Stimulated activated CD4-positive, alpha-beta T cell treated with anti-CD3 and anti-CD28 coated beads, Interleukin-2, amount 100 ng/mL, for 4 hours (primary cell): ENCODE data around the gene ARF1.

Source experiments
- DNase-seq: peaks from one replicate; pipeline ENCODE4 v3.0.0-alpha.2; 2020; ENCODE audit warnings: low read depth

ARF1 gene

DNA sequence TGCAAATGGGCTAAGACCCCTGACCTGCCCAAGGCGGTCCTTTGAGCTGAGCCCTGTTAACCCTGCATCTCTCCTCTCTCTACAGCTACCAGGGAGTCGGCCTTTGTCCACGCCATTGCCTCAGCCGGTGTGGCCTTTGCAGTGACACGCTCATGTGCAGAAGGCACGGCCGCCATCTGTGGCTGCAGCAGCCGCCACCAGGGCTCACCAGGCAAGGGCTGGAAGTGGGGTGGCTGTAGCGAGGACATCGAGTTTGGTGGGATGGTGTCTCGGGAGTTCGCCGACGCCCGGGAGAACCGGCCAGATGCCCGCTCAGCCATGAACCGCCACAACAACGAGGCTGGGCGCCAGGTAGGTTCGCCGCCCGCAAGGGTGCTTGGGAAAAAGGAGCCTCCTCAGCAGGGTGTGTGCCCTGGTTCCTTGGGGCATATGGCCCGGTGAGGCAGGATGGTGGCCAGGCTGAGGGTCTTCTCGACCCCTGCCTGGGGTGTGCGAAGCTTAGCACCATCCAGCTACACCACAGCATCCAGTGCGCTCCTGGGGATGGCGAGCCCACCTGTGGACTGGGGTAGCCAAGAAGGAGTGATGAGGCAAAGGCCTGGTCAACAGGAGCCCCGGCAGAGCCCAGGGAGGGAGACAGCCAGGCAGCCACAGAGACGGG, 31.8 kb upstream of the ARF1 start:
- no peak for DNase-seq

GRCh38 chr1:228058172-228058948, 24.1 kb upstream of the ARF1 start:
- DNase-seq: no peak

DNA sequence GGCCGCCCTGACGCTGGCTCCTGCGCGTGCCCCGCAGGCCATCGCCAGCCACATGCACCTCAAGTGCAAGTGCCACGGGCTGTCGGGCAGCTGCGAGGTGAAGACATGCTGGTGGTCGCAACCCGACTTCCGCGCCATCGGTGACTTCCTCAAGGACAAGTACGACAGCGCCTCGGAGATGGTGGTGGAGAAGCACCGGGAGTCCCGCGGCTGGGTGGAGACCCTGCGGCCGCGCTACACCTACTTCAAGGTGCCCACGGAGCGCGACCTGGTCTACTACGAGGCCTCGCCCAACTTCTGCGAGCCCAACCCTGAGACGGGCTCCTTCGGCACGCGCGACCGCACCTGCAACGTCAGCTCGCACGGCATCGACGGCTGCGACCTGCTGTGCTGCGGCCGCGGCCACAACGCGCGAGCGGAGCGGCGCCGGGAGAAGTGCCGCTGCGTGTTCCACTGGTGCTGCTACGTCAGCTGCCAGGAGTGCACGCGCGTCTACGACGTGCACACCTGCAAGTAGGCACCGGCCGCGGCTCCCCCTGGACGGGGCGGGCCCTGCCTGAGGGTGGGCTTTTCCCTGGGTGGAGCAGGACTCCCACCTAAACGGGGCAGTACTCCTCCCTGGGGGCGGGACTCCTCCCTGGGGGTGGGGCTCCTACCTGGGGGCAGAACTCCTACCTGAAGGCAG, 23.4 kb upstream of the ARF1 start:
- peak; percentile 19 for DNase-seq

DNA sequence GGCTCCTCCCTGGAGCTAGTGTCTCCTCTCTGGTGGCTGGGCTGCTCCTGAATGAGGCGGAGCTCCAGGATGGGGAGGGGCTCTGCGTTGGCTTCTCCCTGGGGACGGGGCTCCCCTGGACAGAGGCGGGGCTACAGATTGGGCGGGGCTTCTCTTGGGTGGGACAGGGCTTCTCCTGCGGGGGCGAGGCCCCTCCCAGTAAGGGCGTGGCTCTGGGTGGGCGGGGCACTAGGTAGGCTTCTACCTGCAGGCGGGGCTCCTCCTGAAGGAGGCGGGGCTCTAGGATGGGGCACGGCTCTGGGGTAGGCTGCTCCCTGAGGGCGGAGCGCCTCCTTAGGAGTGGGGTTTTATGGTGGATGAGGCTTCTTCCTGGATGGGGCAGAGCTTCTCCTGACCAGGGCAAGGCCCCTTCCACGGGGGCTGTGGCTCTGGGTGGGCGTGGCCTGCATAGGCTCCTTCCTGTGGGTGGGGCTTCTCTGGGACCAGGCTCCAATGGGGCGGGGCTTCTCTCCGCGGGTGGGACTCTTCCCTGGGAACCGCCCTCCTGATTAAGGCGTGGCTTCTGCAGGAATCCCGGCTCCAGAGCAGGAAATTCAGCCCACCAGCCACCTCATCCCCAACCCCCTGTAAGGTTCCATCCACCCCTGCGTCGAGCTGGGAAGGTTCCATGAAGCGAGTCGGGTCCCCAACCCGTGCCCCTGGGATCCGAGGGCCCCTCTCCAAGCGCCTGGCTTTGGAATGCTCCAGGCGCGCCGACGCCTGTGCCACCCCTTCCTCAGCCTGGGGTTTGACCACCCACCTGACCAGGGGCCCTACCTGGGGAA, 22.7 kb upstream of the ARF1 start:
- peak; percentile 56 for DNase-seq

- DNase-seq: no peak
Observed at GRCh38 chr1:228060458-228061190, 21.9 kb upstream of the ARF1 start.

DNA sequence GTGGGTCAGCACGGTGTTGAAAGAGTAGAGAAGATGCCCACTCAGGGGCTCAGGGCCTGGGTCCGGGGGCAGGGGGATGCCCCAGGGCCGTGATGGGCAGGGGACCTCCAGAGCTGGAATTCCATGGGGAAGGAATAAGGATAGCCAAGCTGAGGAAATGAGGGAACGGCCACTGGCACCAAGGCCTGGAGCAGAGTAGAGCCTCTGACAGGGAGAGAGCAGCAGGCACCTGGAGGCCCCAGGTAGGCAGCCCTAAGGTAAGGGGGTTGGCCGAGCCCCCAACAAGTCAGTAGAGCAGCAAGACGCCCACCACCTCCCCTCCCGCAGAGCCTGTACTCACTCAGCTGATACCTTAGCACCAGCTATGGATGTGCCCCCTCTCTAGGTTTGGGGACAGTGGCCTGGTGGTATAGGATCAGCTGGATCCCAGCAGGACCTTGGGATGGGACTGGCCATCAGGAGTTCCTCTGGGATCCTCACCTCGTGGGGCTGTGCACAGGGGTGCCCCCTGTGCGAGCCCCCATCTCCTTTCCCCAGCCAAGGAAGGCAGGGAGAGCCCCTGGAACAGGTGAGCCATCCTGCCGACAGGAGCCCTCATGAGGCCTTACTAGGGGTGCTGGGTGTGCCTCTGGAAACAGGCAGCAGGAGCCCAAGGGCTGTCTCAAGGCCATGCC, 21.0 kb upstream of the ARF1 start:
- no peak for DNase-seq

DNA sequence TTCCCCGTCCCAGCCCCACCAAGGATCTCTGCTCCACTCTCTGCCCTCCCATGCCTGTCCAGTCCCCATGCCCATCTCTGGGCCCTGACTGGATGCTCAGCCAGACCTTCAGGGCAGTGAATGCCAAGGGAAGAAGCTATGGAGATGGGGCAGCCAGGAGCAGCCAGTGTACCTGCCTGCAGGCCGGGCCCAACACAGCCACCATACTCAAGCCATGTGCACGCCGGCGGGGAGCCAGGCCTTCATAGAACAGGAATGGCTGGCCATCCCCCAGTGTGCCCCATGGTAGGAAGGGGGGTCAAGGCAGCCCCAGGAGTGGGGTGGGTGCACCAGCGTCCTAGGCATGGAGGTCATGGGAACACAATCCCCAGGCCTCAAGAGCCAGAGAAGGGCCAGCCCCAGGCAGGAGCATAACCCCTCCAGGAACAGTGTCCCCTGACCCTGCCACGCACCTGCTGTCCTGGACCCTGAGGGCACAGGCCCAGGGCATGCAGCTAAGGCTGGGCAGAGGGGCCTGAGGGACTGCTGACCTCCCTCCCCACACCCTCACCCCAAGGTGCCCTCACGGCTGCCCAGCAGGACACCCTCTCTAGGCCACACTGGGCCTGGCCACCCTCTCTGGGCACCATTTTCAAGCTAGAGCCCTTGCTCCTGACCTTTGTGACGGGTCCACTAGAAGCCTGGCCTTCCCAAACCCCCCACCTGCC, 20.3 kb upstream of the ARF1 start:
- no peak for DNase-seq

DNA sequence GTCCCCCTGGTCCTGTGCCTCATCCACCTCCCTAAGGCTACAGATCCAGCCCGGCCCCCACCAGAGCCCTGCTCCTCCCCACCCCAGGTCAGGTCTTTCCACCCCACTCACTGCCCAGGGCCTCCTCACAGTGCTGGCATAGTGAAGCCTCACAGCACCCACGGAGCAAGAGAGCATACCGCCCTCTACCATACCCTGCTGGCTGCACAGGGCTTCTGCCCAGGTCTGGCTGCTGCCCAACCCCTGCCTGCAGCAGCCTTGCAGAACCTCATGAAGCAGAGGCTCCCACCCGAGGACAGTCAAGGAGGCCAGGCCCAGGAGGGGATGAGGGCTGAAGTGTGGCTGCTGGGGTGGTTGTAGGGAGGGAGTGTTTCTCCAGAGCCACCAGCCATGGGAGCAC, 19.7 kb upstream of the ARF1 start:
- no peak for DNase-seq

DNA sequence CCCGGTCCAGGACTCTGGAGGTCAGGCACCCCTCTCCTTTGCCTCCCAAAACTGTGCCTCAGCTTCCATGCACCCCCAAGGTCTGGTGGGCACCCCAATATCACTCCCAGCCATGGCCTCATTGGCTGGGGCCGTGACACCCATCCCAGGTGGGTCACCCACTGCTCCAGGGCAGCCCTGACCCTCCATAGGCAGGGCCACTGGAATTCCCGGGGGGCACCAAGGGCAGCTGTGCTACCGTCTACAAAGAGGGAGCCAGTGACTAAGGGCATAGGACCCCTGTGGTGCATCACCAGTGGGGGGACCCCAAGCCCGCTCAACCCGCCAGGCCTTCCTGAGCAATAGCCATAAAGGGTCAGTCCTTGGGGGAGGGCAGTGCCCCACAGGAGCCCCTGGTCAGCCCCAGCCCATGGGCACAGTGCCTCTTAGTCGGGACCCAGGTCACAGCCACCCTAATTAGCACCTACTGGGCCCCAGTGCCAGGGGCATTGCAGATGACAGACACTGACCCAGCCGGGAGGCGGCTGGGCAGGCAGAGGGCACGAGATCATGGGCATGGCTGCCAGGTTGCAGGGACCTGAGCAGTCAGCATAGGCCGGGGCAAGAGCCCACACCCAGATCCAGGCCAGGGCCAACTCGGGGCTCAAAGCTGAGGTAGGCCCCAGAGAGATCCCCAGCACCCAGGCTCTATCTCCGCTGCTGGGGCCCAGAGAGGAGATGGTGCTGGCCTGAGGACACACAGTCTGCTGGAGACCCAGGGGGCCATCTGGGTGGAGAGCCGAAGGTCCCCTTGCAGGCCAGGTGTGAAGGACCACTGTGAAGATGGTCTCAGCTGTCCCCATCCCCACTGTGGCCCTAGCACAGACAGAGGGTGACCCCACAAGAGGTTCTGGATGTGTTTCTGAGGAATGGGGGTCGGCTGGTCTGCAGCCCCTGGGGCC, 19.0 kb upstream of the ARF1 start:
- no peak for DNase-seq

- DNase-seq: no peak
Observed at GRCh38 chr1:228064296-228064695, 18.2 kb upstream of the ARF1 start.

DNA sequence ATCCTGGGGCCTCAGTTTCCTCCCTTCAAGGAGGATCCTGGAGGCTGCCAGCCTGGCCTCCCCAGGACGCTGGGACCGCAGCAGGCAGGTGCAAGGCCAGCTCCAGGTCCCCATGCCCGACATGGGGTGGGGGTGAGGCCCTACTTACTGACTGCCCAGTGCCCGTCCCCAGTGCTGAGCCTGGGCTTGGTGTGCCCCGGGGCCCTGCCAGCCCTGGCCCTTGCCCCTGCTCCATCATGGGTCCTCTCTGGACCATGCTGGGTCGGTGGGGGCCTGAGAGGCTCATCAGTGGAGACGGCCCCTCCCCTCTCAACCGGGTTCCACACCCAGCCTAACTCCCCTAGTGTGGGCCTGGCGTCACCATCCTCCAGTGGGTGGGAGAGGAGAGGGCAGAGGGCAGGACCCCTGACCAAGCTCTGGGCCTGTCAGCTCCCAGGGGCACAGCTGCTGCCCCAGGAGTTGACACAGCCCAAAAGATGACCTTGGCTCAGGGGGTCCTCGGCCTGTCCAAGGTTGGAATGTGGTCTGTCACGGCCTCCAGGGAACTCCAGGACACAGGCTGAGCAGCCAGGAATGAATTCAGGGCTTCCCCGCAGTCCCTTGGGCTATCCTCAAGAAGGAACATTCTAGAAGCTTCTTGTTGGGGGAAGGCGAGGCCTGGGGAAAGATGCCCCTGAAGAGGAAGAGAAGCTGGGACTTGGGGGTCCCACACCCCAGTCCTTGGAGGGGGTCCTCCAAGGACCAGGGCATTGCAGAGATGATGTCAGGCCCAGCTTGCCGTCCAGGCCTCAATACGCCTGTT, 17.6 kb upstream of the ARF1 start:
- no peak for DNase-seq

GRCh38 chr1:228065543-228066347, 16.8 kb upstream of the ARF1 start:
- no peak for DNase-seq

- no peak for DNase-seq
Observed at GRCh38 chr1:228066416-228066815, 16.1 kb upstream of the ARF1 start.

DNA sequence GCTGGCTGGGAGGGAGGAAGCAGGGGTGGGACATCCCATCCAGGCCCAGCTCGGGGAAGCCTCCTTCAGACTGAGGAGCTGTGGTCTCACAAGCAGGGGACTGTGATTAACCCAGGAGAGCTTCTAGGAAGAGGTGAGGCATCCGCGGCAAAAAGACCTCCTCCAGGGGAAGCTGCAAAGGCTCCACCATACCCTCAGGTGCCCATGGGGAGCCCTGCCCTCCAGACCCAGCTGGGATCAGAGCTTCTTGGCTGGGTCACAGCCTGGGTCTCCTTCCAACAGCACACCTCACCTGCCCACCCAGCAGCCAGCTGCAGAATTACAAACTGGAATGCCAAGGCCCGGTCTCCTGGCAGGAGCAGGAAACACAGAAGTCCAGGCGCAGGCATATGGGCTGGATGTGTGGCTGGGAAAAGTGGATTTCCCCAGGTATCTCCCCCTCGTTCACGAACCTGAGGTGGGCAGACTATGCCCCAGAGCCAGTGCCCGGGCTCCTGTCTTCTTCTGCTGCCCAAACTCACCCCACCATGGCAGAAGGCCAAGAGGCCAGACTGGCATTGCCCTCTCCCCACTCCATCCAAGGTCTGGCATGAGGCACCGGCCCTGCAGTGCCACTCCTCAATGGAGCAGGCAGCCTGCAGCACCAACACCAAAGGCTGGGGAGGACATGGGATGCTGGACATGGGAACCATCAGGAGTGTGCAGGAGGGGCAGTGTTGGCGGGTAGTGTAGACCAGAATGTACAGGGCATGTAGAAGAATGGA, 15.4 kb upstream of the ARF1 start:
- no peak for DNase-seq

DNA sequence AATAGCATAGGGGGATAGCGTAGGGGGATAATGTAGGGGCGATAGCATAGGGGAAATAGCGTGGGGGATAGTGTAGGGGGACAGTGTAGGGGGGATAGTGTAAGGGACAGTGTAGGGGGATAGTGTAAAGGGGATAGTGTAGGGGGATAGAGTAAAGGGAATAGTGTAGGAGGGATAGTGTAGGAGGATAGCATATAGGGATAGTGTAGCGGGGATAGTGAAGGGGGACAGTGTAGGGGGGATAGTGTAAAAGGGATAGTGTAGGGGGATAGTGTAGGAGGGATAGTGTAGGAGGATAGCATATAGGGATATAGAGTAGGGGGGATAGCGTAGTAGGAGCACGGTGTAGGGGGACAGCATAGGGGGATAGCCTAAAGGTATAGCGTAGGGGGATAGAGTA, 14.1 kb upstream of the ARF1 start:
- DNase-seq: no peak

GRCh38 chr1:228070173-228070572, 12.3 kb upstream of the ARF1 start:
- no peak for DNase-seq

DNA sequence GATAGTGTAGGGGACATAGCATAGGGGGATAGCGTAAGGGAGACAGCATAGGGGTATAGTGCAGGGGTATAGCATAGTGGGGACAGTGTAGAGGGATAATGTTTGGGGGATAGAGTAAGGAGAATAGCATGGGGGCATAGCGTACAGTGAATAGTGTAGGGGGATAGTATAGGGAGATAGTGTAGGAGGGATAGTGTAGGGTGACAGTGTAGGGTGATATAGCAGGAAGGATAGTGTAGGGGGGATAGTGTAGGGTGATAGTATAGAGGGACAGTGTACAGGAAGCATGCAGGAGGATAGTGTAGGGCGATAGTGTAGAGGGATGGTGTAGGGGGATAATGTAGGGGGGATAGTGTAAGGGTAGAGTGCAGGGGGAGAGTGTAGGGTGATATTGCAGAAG, 11.7 kb upstream of the ARF1 start:
- no peak for DNase-seq
